Stomach (tissue), 9 donors: ENCODE results near the gene KIAA0930. TPM values are rescaled to one million over a fixed set of nuclear protein-coding genes. Genes with fewer than 3 reads are reported as not detected.

Source experiments
- DNase-seq, 2 donors: peaks; one replicate each; pipeline versions ENCODE4 v3.0.0 to v3.0.0-alpha.2; 2013 to 2019
- H3K27ac ChIP-seq, 5 donors: fragments of 200-600 bp in 4 of 5; sonication (generic) in 4 of 5; one replicate each; pipeline ENCODE4 v1.5.1; 2013 to 2019; ENCODE audit warnings: mild to moderate bottlenecking in 1 of 5, moderate library complexity in 1 of 5
- H3K27me3 ChIP-seq, 3 donors: fragments of 200-600 bp; sonication (generic); one replicate each; pipeline ENCODE4 v1.5.1; 2017 to 2019; ENCODE audit warnings: mixed run types in 1 of 3
- H3K36me3 ChIP-seq, 4 donors: fragments of 200-600 bp; sonication (generic); 1 replicate in 3 of 4; 2 replicates in 1 of 4; pipeline ENCODE4 v1.5.1; 2016 to 2019
- H3K4me1 ChIP-seq, 4 donors: fragments of 200-600 bp; sonication (generic); one replicate each; pipeline ENCODE4 v1.5.1; 2016 to 2019
- H3K4me3 ChIP-seq, 4 donors: fragments of 200-600 bp; sonication (generic) in 3 of 4; one replicate each; pipeline ENCODE4 v1.5.1; 2016 to 2019; ENCODE audit warnings: mild to moderate bottlenecking in 1 of 4
- H3K9me3 ChIP-seq, 4 donors: fragments of 200-600 bp; sonication (generic); one replicate each; pipeline ENCODE4 v1.5.1; 2016 to 2019
- EP300 ChIP-seq: sonication (generic); formaldehyde crosslinking; IDR thresholded peaks from one replicate; pipeline ENCODE4 v1.6.1; 2017; ENCODE audit warnings: antibody characterized with exemption
- POLR2A ChIP-seq, 4 donors: fragments of 450-650 bp; IDR thresholded peaks; one replicate each; pipeline ENCODE4 v1.6.1; 2016; ENCODE audit warnings: antibody characterized with exemption in 4 of 4, control low read depth in 2 of 4, mild to moderate bottlenecking in 1 of 4, moderate library complexity in 1 of 4
- POLR2AphosphoS5 ChIP-seq, 3 donors: sonication (generic); formaldehyde crosslinking; IDR thresholded peaks; one replicate each; pipeline ENCODE4 v1.6.1; 2016; ENCODE audit warnings: antibody characterized with exemption in 3 of 3
- WGBS, 5 donors: extraction: QIAGEN DNeasy Blood & Tissue Kit in 3 of 5; methylation state at CpG; one replicate each; pipeline versions ENCODE4 v1.1.5 to v1.1.7; 2013 to 2018; 5-methylcytosine and 5-hydroxymethylcytosine counted together
- intact Hi-C: fragments of 100-400 bp; cut with DNase I; formaldehyde crosslinking; loops from one replicate; pipeline ENCODE4 v1.15.1; 2023; ENCODE audit warnings: low total_unique reads
- polyA plus RNA-seq, 3 donors: library from polyadenylated mRNA; stranded (reverse); fragments of 200-250 nt; gene quantifications; one replicate each; pipeline ENCODE4 v1.2.3, GENCODE V29; 2013
- total RNA-seq, 5 donors: library from RNA; depleted of rRNA; stranded (reverse); fragments of >200 nt; gene quantifications; one replicate each; pipeline versions ENCODE4 v1.1.0 to v1.2.3, GENCODE V29; 2014 to 2016
- TF ChIP-seq, protein P1 (sequence below), 7 experiments: fragments of 450-650 bp in 4 of 7; fragments of 200-600 bp in 3 of 7; sonication (generic) in 3 of 7; IDR thresholded peaks; one replicate each; pipeline ENCODE4 v1.5.1; 2016 to 2019; ENCODE audit warnings: antibody characterized with exemption in 7 of 7, control low read depth in 2 of 7, mild to moderate bottlenecking in 1 of 7
- donor health status: healthy with polysubstance abuse.
- donor health status: Bipolar disorder and iron deficiency.
- donor health status: healthy.

KIAA0930 gene
- total and polyA plus RNA-seq, 8 donors: 7.1 to 42.3 (median 18.4) TPM

DNA sequence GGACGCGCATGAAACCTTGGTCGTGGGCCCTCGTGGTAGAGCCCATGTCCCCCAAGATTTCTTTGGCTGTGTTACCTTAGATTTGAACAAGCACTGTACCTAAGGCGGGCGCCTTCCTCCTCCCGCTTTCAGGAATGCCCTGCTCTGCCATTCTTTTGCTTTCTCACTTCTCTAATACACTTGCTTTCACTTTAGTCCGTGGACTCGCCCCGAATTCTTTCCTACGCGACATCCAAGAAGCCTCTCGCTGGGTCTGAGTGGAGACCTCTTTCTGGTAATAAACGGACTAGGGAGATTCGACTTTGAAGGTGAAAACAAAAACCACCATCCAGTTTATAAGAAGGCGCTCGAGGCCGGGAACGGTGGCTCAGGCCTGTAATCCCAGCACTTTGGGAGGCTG lies 78.2 kb downstream of the KIAA0930 start:
- Histone ChIP-seq H3K4me1 (peaks cover 36 to 87% (median 73%) of the 10 kb centered on the region in 4 donors), H3K27ac (peak overlapping the region; percentile 90 to 96 (median 94)), H3K36me3 (peaks cover 2 to 5% (median 4%) of the 10 kb centered on the region in 4 donors), H3K9me3 (no peaks in the 10 kb centered on the region), H3K27me3 (no peaks in the 10 kb centered on the region), H3K4me3 (peak overlapping the region; percentile 77 to 99 (median 83))
- intact Hi-C loops: no loop called here
- TF ChIP-seq, protein P1, sequence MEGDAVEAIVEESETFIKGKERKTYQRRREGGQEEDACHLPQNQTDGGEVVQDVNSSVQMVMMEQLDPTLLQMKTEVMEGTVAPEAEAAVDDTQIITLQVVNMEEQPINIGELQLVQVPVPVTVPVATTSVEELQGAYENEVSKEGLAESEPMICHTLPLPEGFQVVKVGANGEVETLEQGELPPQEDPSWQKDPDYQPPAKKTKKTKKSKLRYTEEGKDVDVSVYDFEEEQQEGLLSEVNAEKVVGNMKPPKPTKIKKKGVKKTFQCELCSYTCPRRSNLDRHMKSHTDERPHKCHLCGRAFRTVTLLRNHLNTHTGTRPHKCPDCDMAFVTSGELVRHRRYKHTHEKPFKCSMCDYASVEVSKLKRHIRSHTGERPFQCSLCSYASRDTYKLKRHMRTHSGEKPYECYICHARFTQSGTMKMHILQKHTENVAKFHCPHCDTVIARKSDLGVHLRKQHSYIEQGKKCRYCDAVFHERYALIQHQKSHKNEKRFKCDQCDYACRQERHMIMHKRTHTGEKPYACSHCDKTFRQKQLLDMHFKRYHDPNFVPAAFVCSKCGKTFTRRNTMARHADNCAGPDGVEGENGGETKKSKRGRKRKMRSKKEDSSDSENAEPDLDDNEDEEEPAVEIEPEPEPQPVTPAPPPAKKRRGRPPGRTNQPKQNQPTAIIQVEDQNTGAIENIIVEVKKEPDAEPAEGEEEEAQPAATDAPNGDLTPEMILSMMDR (IDR thresholded peaks at IDR 0.05): no peak
- peak in 1 of 3 donors; percentile 15 for TF ChIP-seq POLR2AphosphoS5 (IDR thresholded peaks at IDR 0.05)
- TF ChIP-seq POLR2A (IDR thresholded peaks at IDR 0.05): no peak
- no peak for TF ChIP-seq EP300
- 50 to 74% (median 59%) methylated on average over 18 to 19 of the region's 19 CpGs for WGBS, 5 donors
- DNase-seq: peak; percentile 26 to 37

DNA sequence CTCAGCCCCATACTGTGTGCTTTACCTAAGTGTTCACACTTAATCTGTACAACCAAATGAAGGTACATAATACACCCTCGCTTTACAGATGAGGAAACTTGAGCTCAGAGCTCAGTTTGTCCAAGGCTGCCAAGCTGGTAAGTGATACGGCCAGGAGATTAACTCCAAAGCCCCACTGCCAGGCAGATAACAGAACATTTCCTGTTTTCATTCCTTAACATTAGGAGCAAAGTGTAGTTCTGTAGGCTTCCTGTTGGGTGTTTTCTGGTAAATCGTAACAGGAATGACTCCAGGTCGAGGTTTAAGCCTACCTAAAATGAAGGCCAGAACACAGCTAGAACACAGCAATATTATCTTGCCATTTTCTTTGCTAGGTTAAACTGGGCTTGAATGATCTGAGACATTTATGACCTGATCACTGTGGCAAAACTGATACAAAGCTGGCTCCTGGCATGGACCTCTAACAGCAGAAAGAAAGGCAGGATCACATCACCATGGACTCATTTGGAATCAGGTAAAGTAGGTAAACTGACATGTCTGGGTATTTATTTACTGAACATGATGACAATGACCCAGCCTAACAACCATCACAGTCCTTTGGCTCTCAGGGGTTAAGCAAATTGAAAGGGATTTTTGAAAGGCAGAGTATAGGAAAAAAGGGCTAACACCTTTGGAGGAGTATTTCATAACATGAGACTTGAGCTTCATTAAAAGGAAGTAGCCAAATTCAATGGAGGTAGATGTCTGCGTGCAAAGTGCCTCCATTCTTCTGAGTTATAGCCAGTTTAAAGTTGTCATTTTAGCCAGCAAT lies 80.8 kb downstream of the KIAA0930 start:
- no peak overlapping the region for H3K4me3 ChIP-seq
- H3K27ac ChIP-seq: peak overlapping the region; percentile 78 to 96 (median 93)
- H3K27me3 ChIP-seq: no peaks in the 10 kb centered on the region
- H3K4me1 ChIP-seq: peaks cover 18 to 80% (median 52%) of the 10 kb centered on the region in 4 donors
- no peaks in the 10 kb centered on the region for H3K9me3 ChIP-seq
- peaks cover 5 to 19% (median 17%) of the 10 kb centered on the region in 4 donors for H3K36me3 ChIP-seq
- peak; percentile 74 for DNase-seq
- TF ChIP-seq EP300 (no peak), POLR2A (IDR thresholded peaks at IDR 0.05) (no peak), POLR2AphosphoS5 (IDR thresholded peaks at IDR 0.05) (peak; percentile 42 to 95 (median 86))
- TF ChIP-seq, protein P1 (IDR thresholded peaks at IDR 0.05): peak in 3 of 7 experiments; percentile 22 to 33 (median 32)
- intact Hi-C loops: no loop called here
- WGBS, 5 donors: 21 to 29% (median 27%) methylated on average over 5 of the region's 5 CpGs

DNA sequence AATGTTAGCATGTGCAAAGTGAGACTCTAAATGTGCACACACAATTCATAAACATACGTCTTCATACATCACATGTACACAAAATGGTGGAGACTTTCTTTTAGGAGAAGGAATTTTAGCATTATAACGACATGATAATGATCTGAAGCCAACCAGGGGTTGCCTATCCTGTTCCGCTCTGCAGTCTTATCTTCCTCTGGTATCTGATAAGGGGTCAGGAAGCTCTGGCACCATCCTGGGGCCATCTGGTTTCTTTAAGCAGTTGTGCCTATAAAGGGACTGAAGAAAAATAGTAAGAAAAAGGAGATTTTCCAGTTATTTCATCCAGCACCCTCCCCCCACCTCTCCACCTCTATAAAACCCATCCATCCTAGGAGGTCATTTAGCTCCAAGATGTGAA lies 82.8 kb downstream of the KIAA0930 start:
- no peak for DNase-seq
- 58 to 77% (median 63%) methylated on average over 3 of the region's 3 CpGs for WGBS, 5 donors
- no peak overlapping the region for H3K4me3 ChIP-seq
- TF ChIP-seq POLR2A (IDR thresholded peaks at IDR 0.05) (no peak), POLR2AphosphoS5 (IDR thresholded peaks at IDR 0.05) (no peak), EP300 (no peak)
- TF ChIP-seq, protein P1 (IDR thresholded peaks at IDR 0.05): no peak
- intact Hi-C loops: no loop called here
- no peaks in the 10 kb centered on the region for H3K9me3 ChIP-seq
- peaks cover 18 to 76% (median 45%) of the 10 kb centered on the region in 4 donors for H3K4me1 ChIP-seq
- peak overlapping the region in 4 of 5 donors; percentile 80 to 96 (median 94) for H3K27ac ChIP-seq
- H3K27me3 ChIP-seq: no peaks in the 10 kb centered on the region
- H3K36me3 ChIP-seq: peaks cover 5 to 23% (median 17%) of the 10 kb centered on the region in 4 donors

DNA sequence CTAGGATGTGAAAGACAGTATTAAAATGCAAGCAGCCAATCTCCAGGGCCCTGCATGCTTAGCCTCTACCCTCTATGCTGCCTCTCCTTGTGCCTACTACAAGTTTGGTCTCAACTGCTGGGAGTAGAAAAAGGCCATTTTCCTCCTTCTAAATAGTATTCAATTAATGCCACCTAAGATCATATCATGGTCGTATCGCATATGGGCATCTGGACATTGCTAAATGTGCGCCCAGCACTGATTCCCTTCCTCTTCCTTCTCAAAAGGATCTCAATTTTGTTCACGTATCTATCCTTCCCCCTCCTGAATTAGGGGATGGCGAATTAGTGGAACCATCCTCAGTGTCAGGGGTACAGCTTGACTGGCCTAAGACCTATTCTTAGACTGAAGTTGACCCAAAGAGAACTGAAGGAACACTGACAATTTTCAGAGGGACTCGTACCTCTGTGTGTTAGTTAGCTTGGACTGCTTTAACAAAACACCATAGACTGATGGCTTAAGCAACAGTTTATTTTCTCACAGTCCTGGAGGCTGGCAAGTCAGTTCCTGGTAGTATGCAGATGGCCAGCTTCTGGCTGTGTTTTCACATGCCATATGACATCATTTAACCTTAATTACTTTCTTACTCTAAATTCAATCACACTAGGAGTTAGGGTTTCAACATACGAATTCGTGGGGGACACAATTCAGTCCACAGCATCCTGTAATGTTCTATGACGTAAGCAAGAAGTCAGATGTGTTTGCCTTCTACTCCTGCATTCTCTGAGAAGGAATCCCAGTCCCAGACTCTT lies 85.4 kb downstream of the KIAA0930 start:
- WGBS, 5 donors: 78 to 81% (median 80%) methylated on average over 9 of the region's 9 CpGs
- DNase-seq: no peak
- intact Hi-C loops: no loop called here
- H3K36me3 ChIP-seq: peaks cover 5 to 30% (median 23%) of the 10 kb centered on the region in 4 donors
- no peaks in the 10 kb centered on the region for H3K27me3 ChIP-seq
- peaks cover 15 to 49% (median 26%) of the 10 kb centered on the region in 4 donors for H3K4me1 ChIP-seq
- H3K4me3 ChIP-seq: no peak overlapping the region
- TF ChIP-seq, protein P1 (IDR thresholded peaks at IDR 0.05): no peak
- TF ChIP-seq POLR2AphosphoS5 (IDR thresholded peaks at IDR 0.05): no peak
- TF ChIP-seq EP300: no peak
- no peak for TF ChIP-seq POLR2A (IDR thresholded peaks at IDR 0.05)
- H3K9me3 ChIP-seq: no peaks in the 10 kb centered on the region
- H3K27ac ChIP-seq: no peak overlapping the region
